KBM-7 (cell line): Measurements from ENCODE around the gene CCDC70.

ENCODE experiments used
- DNase-seq: peaks from one replicate; pipeline ENCODE4 v3.0.0-alpha.2; 2015
- in situ Hi-C: fragments of 300-500 bp; cut with MboI; formaldehyde crosslinking; loops from 2 replicates; pipeline ENCODE4 v1.14.3; 2020; ENCODE audit warnings: low sequenced_read_pairs, low pct_unique_long_range_greater_than_20kb, mixed read lengths

Gene CCDC70

DNA sequence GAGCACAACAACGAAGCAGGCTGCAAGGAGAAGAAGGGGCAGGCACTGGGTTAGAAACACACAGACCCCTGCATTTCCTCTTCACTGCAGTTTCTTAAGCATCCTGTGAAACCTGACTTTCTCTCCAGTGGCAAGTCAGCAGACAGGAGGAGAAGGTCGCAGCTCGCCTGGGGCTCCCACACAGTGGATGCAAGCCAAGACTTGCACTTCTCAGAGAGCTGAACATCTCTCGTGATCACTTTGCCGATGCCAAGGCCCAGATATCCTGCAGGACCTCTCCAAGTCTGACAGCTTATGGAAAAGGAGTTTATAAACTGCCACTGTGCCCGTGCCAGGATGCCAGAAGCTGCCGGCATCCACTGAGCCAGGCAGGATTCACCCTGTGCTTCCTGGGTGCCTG lies 35.2 kb upstream of the CCDC70 start:
- DNase-seq: no peak
- in situ Hi-C loops: no loop called here

DNA sequence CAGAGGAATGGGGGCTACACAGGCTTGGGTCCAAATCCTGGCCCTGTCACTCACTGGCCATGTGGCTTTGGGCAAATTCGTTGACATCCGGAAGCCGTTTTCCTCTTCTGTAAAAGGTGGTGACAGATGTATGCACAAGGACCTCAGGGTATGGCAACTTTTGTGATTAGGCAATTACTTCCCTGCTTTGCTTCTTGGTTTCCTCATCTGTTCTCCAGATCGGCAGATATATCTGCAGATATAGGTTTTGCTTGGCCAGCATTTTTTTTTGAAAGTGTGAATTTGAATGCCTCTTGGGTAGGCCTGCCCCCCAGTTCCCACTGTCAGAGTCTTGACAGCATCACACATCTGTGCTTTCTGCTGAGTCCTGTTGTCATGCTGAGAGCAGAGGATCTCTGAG lies 34.5 kb upstream of the CCDC70 start:
- in situ Hi-C loops: no loop called here
- peak; percentile 77 for DNase-seq

GRCh38 chr13:51828730-51829567 lies 32.8 kb upstream of the CCDC70 start:
- in situ Hi-C loops: no loop called here
- DNase-seq: no peak

DNA sequence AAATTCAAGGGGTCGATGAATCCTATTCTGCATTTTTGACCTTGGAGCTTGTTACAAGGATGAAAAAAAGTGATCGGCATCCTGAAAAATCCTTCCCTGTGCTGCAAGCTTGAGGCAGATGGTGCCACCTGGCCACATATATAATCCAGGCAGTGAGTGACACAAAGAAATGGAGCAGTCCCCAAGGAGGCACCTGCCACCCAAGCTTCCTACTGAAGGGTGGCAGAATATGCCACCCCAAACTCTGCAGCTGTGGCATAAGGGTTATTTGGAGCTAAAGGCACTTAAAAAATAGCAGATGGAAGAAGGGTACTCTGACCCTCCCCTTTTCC lies 32.2 kb upstream of the CCDC70 start:
- in situ Hi-C loops: no loop called here
- no peak for DNase-seq

- DNase-seq: no peak
- in situ Hi-C loops: no loop called here
These were observed 30.2 kb upstream of the CCDC70 start for GRCh38 chr13:51831519-51831918.

- in situ Hi-C loops: no loop called here
- peak; percentile 70 for DNase-seq
These were observed 29.2 kb upstream of the CCDC70 start for GRCh38 chr13:51832471-51833152.

- DNase-seq: no peak
- in situ Hi-C loops: no loop called here
These were observed 27.8 kb upstream of the CCDC70 start for GRCh38 chr13:51833980-51834379.

DNA sequence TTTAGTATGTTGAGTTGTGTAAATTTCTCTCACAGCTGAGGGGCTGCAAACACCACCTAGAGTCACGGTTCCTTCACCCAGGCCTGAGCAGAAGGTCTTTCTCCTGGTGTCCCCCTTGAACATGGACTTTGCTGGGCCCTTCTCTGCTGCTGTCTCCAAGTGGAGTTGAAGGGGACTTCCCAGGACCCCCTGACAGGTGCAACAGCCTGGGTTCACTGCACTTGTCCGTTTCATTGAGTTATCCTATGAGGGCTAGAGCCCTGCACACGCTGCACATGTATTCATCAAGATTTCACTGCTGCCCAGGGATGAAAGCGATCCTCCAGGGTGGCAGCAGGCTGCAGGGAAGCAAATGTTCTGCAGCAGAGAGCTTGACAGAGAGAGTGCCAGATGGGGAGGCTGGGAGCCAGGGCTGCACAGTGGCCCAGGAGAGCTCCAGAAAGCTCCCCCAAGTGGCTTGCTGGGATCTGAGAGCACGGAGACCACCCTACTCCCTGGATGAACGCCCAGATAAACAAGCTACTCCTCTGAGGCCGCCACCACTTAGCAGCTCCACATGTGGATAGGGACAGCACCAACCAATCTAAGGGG lies 27.1 kb upstream of the CCDC70 start:
- in situ Hi-C loops: no loop called here
- no peak for DNase-seq

DNA sequence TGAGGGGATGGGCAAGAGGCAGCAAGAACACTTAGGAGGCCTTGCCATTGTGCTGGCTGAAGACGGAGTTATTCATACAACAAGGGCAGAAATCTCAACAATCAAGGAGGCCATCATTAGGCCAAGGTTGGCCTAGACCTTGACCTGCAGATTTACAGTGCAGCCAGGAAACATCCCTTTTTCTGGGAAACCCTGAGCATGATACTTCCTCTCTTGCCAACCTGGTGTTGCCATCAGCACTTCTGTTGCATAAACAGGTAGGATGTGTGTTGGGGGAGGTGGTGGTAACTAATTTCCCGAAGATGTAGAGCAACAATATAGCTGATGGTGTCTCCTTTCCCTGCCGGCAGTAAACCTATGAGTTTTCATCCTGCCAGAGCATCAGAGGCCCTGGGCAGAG lies 24.8 kb upstream of the CCDC70 start:
- DNase-seq: no peak
- in situ Hi-C loops: no loop called here

- in situ Hi-C loops: no loop called here
- no peak for DNase-seq
These were observed 23.4 kb upstream of the CCDC70 start for GRCh38 chr13:51838240-51838846.

GRCh38 chr13:51839711-51840540 lies 21.8 kb upstream of the CCDC70 start:
- in situ Hi-C loops: no loop called here
- no peak for DNase-seq

GRCh38 chr13:51840917-51841316 lies 20.9 kb upstream of the CCDC70 start:
- DNase-seq: no peak
- in situ Hi-C loops: no loop called here

- no peak for DNase-seq
- in situ Hi-C loops: no loop called here
These were observed 20.0 kb upstream of the CCDC70 start for GRCh38 chr13:51841732-51842131.

- in situ Hi-C loops: no loop called here
- no peak for DNase-seq
These were observed 18.2 kb upstream of the CCDC70 start for GRCh38 chr13:51843529-51843928.

GRCh38 chr13:51844862-51845573 lies 16.8 kb upstream of the CCDC70 start, which contains the start of gene TMEM272:
Gene TMEM272 (minus strand): TSS chr13:51845177. CDS start chr13:51838530, 6,647 bp downstream.
- peak; percentile 90 for DNase-seq
- in situ Hi-C loops: no loop called here

GRCh38 chr13:51845574-51846318 lies 16.0 kb upstream of the CCDC70 start:
- in situ Hi-C loops: no loop called here
- DNase-seq: no peak

GRCh38 chr13:51846756-51847155 lies 15.0 kb upstream of the CCDC70 start:
- in situ Hi-C loops: no loop called here
- no peak for DNase-seq

DNA sequence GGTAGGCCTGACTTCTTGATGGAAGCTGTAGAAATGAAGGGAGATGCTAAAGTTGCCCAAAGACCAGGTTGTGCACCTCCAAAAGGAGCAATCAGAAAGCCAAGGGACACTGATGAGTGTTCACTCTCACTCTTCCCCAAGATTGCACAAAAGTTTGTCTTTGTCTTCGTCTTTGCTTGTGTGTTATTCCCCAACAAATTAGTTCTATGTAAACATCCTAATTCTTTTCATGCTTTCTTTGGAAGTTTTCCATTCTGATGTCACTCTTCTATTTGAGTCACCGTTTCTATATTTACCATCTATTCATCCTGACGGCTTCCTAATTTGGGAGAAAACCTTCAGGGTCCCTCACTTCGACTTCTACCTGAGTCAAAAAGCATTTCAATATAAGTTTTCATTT lies 13.1 kb upstream of the CCDC70 start:
- in situ Hi-C loops: no loop called here

More for the DNA sequence above, 13.1 kb upstream of the CCDC70 start:
- DNase-seq: no peak
